Fibroblast of lung (primary cell): Measurements from ENCODE around the gene SLC25A25. TPM values are rescaled to one million over a fixed set of nuclear protein-coding genes. Genes with fewer than 3 reads are reported as not detected.

Experiments
- DNase-seq, 2 donors: peaks; one replicate each; pipeline versions ENCODE4 v3.0.0 to v3.0.0-alpha.2; 2010; ENCODE audit warnings: low read depth in 2 of 2
- H2AFZ ChIP-seq: 2 replicates; pipeline ENCODE4 v1.5.1; 2012; ENCODE audit warnings: low read length, control low read depth, inconsistent platforms
- H3K27ac ChIP-seq: 2 replicates; pipeline ENCODE4 v1.5.1; 2011; ENCODE audit warnings: low read length, control low read depth; ENCODE audit not compliant: insufficient read depth
- H3K27me3 ChIP-seq: 2 replicates; pipeline ENCODE4 v1.5.1; 2011; ENCODE audit warnings: mild to moderate bottlenecking, low read length; ENCODE audit not compliant: control insufficient read depth, insufficient read depth
- H3K36me3 ChIP-seq: 2 replicates; pipeline ENCODE4 v1.5.1; 2011; ENCODE audit warnings: low read length; ENCODE audit not compliant: control insufficient read depth, insufficient read depth
- H3K4me1 ChIP-seq: 2 replicates; pipeline ENCODE4 v1.5.1; 2011; ENCODE audit warnings: low read length; ENCODE audit not compliant: control insufficient read depth, insufficient read depth; ENCODE audit errors: extremely low read depth
- H3K4me2 ChIP-seq: 2 replicates; pipeline ENCODE4 v1.5.1; 2011; ENCODE audit warnings: low read length, control low read depth; ENCODE audit not compliant: insufficient read depth; ENCODE audit errors: extremely low read depth
- H3K4me3 ChIP-seq, 4 experiments: fragments of 200-600 bp in 1 of 4; sonication (generic) in 1 of 4; replicated peaks in 1 of 4; 2 replicates each; pipeline ENCODE4 v1.5.1; 2011 to 2016; ENCODE audit warnings: low read length in 4 of 4, low read depth in 3 of 4, mild to moderate bottlenecking in 3 of 4, control low read depth in 2 of 4, inconsistent platforms in 1 of 4, mixed read lengths in 1 of 4; ENCODE audit not compliant: insufficient read depth in 1 of 4; ENCODE audit errors: control extremely low read depth in 1 of 4
- H3K79me2 ChIP-seq: 2 replicates; pipeline ENCODE4 v1.5.1; 2012; ENCODE audit warnings: mild to moderate bottlenecking, low read length, inconsistent platforms; ENCODE audit not compliant: control insufficient read depth, insufficient read depth
- H3K9ac ChIP-seq: 2 replicates; pipeline ENCODE4 v1.5.1; 2011; ENCODE audit warnings: mild to moderate bottlenecking, low read length, control low read depth; ENCODE audit not compliant: insufficient read depth
- H3K9me3 ChIP-seq: 2 replicates; pipeline ENCODE4 v1.5.1; 2012; ENCODE audit warnings: low read depth, low read length; ENCODE audit not compliant: control insufficient read depth, insufficient read depth
- H4K20me1 ChIP-seq: 2 replicates; pipeline ENCODE4 v1.5.1; 2011; ENCODE audit warnings: low read length; ENCODE audit not compliant: control insufficient read depth, insufficient read depth; ENCODE audit errors: extremely low read depth
- CTCF ChIP-seq, 2 donors: IDR thresholded peaks in 1 of 2; conservative IDR thresholded peaks in 1 of 2; 1 replicate in 1 of 2; 2 replicates in 1 of 2; pipeline ENCODE4 v1.5.1; 2011 to 2012; ENCODE audit warnings: low read length in 2 of 2, control low read depth in 1 of 2, inconsistent platforms in 1 of 2, low read depth in 1 of 2, mild to moderate bottlenecking in 1 of 2
- EZH2 ChIP-seq: IDR thresholded peaks from 2 replicates; pipeline ENCODE4 v1.5.1; 2012; ENCODE audit warnings: low read length, control low read depth, mild to moderate bottlenecking; ENCODE audit errors: missing control alignments
- polyA plus RNA-seq, 2 donors: library from polyadenylated mRNA; depleted of rRNA in 1 of 2; stranded (reverse) in 1 of 2; unstranded in 1 of 2; fragments of >200 nt; gene quantifications; 2 replicates each; pipeline ENCODE4 v1.2.1, GENCODE V29; 2011 to 2012; ENCODE audit warnings: missing spikeins in 1 of 2
- total RNA-seq: library from RNA; depleted of rRNA; stranded (reverse); fragments of >200 nt; gene quantifications from 2 replicates; pipeline ENCODE4 v1.2.1, GENCODE V29; 2014

The SLC25A25 gene
- total and polyA plus RNA-seq, 2 donors (not counting 1 experiment from before 2014, with no cell fraction given): 14.0 to 30.7 TPM

- no peak overlapping the region for H3K4me3 ChIP-seq
- no peaks in the 10 kb centered on the region for H3K27me3 ChIP-seq
- H3K4me1 ChIP-seq: peaks cover 24% of the 10 kb centered on the region
- peaks cover 59% of the 10 kb centered on the region for H3K36me3 ChIP-seq
- H3K79me2 ChIP-seq: peaks cover 45% of the 10 kb centered on the region
- no peak overlapping the region for H3K27ac ChIP-seq
- DNase-seq: no peak
- no peaks in the 10 kb centered on the region for H4K20me1 ChIP-seq
- no peak overlapping the region for H3K9ac ChIP-seq
- no peak overlapping the region for H2AFZ ChIP-seq
- no peak overlapping the region for H3K4me2 ChIP-seq
- no peaks in the 10 kb centered on the region for H3K9me3 ChIP-seq
- no peak for TF ChIP-seq CTCF (conservative IDR thresholded peaks at IDR 0.05 in 1 of 2, IDR thresholded peaks at IDR 0.05 in 1 of 2; ENCODE audit: low read depth in 1 of 2, low read length in 2 of 2)
- TF ChIP-seq EZH2: no peak
Observed at GRCh38 chr9:128102196-128102595, 34.2 kb downstream of the SLC25A25 start.

- Histone ChIP-seq H3K27ac (no peak overlapping the region), H3K9me3 (no peaks in the 10 kb centered on the region), H3K79me2 (peaks cover 39% of the 10 kb centered on the region), H4K20me1 (no peaks in the 10 kb centered on the region), H3K36me3 (peaks cover 65% of the 10 kb centered on the region), H3K9ac (no peak overlapping the region), H3K4me1 (peaks cover 18% of the 10 kb centered on the region), H3K4me3 (no peak overlapping the region), H3K27me3 (no peaks in the 10 kb centered on the region), H2AFZ (no peak overlapping the region), H3K4me2 (no peak overlapping the region)
- TF ChIP-seq EZH2 (no peak), CTCF (conservative IDR thresholded peaks at IDR 0.05 in 1 of 2, IDR thresholded peaks at IDR 0.05 in 1 of 2; ENCODE audit: low read depth in 1 of 2, low read length in 2 of 2) (no peak)
- no peak for DNase-seq
Observed at GRCh38 chr9:128102861-128103588, 35.0 kb downstream of the SLC25A25 start.

GRCh38 chr9:128103589-128103962, 35.5 kb downstream of the SLC25A25 start:
- Histone ChIP-seq H4K20me1 (no peaks in the 10 kb centered on the region), H3K4me1 (peaks cover 17% of the 10 kb centered on the region), H3K27me3 (no peaks in the 10 kb centered on the region), H3K4me3 (no peak overlapping the region), H3K9me3 (no peaks in the 10 kb centered on the region), H3K79me2 (peaks cover 39% of the 10 kb centered on the region), H3K4me2 (no peak overlapping the region), H2AFZ (no peak overlapping the region), H3K36me3 (peaks cover 65% of the 10 kb centered on the region), H3K27ac (no peak overlapping the region), H3K9ac (no peak overlapping the region)
- TF ChIP-seq EZH2 (no peak), CTCF (conservative IDR thresholded peaks at IDR 0.05 in 1 of 2, IDR thresholded peaks at IDR 0.05 in 1 of 2; ENCODE audit: low read depth in 1 of 2, low read length in 2 of 2) (peak in 1 of 2 donors; percentile 13)
- DNase-seq: no peak
